HG02840 (cell line): ENCODE measurements around the gene GOSR2.
"Not testable (repeated sequence)": the region's sequence is repeated elsewhere in the genome, so short reads cannot be mapped to it uniquely, and the experiment has no call there.

Experiments used
- ATAC-seq: cut with Tn5 transposase; IDR thresholded peaks from one replicate; pipeline ENCODE4 v1.9.1; 2021; ENCODE audit warnings: mild to moderate bottlenecking, moderate library complexity, moderate number of reproducible peaks; ENCODE audit not compliant: unreplicated experiment, low FRiP score

Gene GOSR2

DNA sequence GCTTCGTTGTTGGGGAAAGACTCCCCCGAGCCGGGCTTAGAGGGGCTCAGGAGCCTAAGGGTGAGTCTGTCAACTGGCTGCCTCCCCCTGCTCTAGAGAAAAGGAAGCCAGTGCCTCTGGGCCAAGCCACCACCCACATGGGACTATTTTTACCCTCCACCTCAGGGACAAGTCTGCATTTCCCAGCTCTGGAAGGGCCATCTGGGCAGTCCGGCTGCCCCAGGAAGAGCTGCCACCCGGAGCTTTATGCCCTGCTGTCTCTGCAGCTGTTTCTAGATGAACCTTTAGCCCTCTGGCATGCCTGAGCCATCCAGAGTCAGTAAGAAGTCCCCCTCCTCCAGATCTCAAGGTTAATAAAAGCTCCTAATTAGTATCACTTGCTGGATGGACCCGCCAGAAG, 61.4 kb downstream of the GOSR2 start:
- no peak for ATAC-seq

DNA sequence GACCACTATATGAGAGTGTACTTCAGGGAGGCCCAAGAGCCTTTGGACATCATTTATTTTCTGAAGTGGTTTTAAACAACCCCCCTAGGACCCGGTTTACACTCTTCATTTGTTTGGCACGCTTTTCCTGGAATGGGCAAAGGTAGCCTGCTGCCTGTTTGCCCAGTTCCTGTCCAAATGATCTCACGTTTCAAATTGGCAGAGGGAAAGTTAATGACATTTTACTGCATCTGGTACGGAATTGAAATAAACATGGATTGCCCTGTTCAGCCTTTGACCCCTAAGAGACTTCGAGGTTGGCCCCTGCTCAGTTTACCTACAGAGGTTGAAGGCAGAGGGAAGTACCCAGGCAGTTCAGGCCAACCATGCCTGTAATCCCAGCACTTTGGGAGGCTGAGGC, 61.9 kb downstream of the GOSR2 start:
- ATAC-seq: no peak

DNA sequence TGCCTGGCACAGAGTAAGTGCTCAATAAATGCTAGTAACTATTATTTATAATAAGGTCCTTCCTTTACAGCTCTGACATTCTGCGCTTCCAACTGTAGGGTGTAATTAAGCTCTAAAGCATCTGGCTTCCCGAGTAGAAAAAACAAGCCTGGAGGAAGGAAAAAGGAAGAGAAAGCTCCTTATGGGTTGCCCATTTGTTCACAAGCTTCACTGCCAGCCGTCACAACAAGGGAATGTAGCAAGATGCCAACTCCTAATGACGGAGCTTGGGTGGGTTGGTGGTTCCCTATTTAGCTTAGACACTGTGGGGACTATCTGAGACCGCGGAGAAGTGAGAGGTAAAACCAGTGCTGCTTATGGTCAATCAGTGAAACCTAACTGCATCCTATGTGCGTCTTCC, 63.4 kb downstream of the GOSR2 start:
- ATAC-seq: no peak

- not testable (repeated sequence) for ATAC-seq
Observed at GRCh38 chr17:46987927-46988326, 65.0 kb downstream of the GOSR2 start.

DNA sequence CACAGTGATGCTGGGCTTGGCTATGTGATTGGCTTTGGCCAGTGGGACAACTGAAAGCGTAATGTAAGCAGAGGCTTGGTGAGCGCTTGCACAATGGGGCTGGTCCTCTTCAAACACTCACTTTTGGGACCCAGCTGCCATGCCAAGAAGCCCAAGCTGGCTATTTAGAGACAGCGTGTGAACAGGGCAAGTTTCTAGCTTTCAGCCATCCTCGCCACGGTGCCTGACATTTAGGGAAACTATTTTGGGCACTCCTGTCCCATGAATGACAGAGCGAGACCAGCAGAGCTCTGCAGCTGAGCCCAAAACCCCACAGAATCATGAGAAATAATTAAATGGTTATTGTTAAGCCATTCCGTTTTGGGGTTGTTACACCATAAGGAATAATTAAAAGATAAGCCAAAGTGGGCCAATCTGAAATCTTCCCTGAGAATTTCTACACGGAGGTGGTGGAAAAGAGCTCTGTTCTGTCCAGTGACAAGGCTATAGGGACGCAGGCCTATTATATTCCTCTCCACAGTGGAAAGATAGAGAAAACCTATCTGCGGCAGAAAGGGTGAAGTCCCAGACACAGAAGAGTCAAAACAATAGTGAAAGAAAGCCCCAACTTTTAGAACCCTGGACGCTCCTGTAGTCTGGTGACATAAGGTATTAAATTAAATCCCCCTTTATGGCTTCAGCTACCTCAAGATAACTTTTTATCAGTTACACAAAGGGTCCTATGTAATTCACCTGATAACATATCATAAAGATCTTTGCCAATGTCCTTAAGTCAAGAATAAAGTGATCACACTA, 66.9 kb downstream of the GOSR2 start:
- ATAC-seq: no peak

- ATAC-seq: no peak
Observed at GRCh38 chr17:46991617-46992016, 68.7 kb downstream of the GOSR2 start.
